ACHN (cell line): ENCODE results near the gene DNAH11.
A peak's percentile ranks its signal among the peaks of the same experiment; 100 is the strongest.

Experiments
- DNase-seq: peaks from one replicate; pipeline ENCODE4 v3.0.0-alpha.2; 2015
- in situ Hi-C: cut with HindIII; loops from 2 replicates; pipeline ENCODE4 v1.10.0; 2017; ENCODE audit warnings: low sequenced_read_pairs, low pct_ligation_motif_present, low pct_unique_long_range_greater_than_20kb

The DNAH11 gene

GRCh38 chr7:21743493-21743892 lies 200.7 kb downstream of the DNAH11 start:
- DNase-seq: no peak
- in situ Hi-C loops: no loop called here

- in situ Hi-C loops: no loop called here
- DNase-seq: no peak
Observed at GRCh38 chr7:21746949-21747348, 204.1 kb downstream of the DNAH11 start.

GRCh38 chr7:21747806-21748205 lies 205.0 kb downstream of the DNAH11 start:
- in situ Hi-C loops: no loop called here
- no peak for DNase-seq

- in situ Hi-C loops: no loop called here
- no peak for DNase-seq
Observed at GRCh38 chr7:21749378-21749777, 206.5 kb downstream of the DNAH11 start.

GRCh38 chr7:21753071-21753470 lies 210.2 kb downstream of the DNAH11 start:
- DNase-seq: no peak
- in situ Hi-C loops: loop anchor here (25.0 kb wide), 1 partner anchor 491 kb away; no protein-coding TSS in a partner anchor

GRCh38 chr7:21754963-21755362 lies 212.1 kb downstream of the DNAH11 start:
- no peak for DNase-seq
- in situ Hi-C loops: loop anchor here (25.0 kb wide), 1 partner anchor 493 kb away; no protein-coding TSS in a partner anchor

- DNase-seq: no peak
- in situ Hi-C loops: loop anchor here (25.0 kb wide), 1 partner anchor 495 kb away; no protein-coding TSS in a partner anchor
Observed at GRCh38 chr7:21757537-21758282, 214.9 kb downstream of the DNAH11 start.

GRCh38 chr7:21758286-21758685 lies 215.4 kb downstream of the DNAH11 start:
- no peak for DNase-seq
- in situ Hi-C loops: loop anchor here (25.0 kb wide), 1 partner anchor 496 kb away; no protein-coding TSS in a partner anchor

- no peak for DNase-seq
- in situ Hi-C loops: loop anchor here (25.0 kb wide), 1 partner anchor 500 kb away; no protein-coding TSS in a partner anchor
Observed at GRCh38 chr7:21762469-21762868, 219.6 kb downstream of the DNAH11 start.

GRCh38 chr7:21763818-21764217 lies 221.0 kb downstream of the DNAH11 start:
- DNase-seq: no peak
- in situ Hi-C loops: loop anchor here (25.0 kb wide), 1 partner anchor 502 kb away; no protein-coding TSS in a partner anchor

- in situ Hi-C loops: loop anchor here (25.0 kb wide), 1 partner anchor 504 kb away; no protein-coding TSS in a partner anchor
Observed at GRCh38 chr7:21766218-21766617, 223.4 kb downstream of the DNAH11 start.

GRCh38 chr7:21767300-21767900 lies 224.6 kb downstream of the DNAH11 start:
- peak; percentile 90 for DNase-seq
- in situ Hi-C loops: loop anchor here (25.0 kb wide), 1 partner anchor 505 kb away; no protein-coding TSS in a partner anchor

More at GRCh38 chr7:21766218-21766617, 223.4 kb downstream of the DNAH11 start:
- DNase-seq: no peak

- in situ Hi-C loops: loop anchor here (25.0 kb wide), 1 partner anchor 506 kb away; no protein-coding TSS in a partner anchor
Observed at GRCh38 chr7:21768279-21768678, 225.4 kb downstream of the DNAH11 start.

GRCh38 chr7:21771266-21771665 lies 228.4 kb downstream of the DNAH11 start:
- no peak for DNase-seq
- in situ Hi-C loops: loop anchor here (25.0 kb wide), 1 partner anchor 509 kb away; no protein-coding TSS in a partner anchor

More at GRCh38 chr7:21768279-21768678, 225.4 kb downstream of the DNAH11 start:
- no peak for DNase-seq

GRCh38 chr7:21771906-21772610 lies 229.2 kb downstream of the DNAH11 start:
- in situ Hi-C loops: loop anchor here (25.0 kb wide), 1 partner anchor 510 kb away; no protein-coding TSS in a partner anchor
- DNase-seq: no peak

- DNase-seq: no peak
- in situ Hi-C loops: loop anchor here (25.0 kb wide), 1 partner anchor 511 kb away; no protein-coding TSS in a partner anchor
Observed at GRCh38 chr7:21773326-21773725, 230.5 kb downstream of the DNAH11 start.

GRCh38 chr7:21777921-21778320 lies 235.1 kb downstream of the DNAH11 start:
- DNase-seq: no peak
- in situ Hi-C loops: no loop called here

- DNase-seq: no peak
- in situ Hi-C loops: no loop called here
Observed at GRCh38 chr7:21778953-21779352, 236.1 kb downstream of the DNAH11 start.

GRCh38 chr7:21782996-21783395 lies 240.2 kb downstream of the DNAH11 start:
- DNase-seq: no peak
- in situ Hi-C loops: no loop called here
